Hepatic stellate cell (primary cell): ENCODE results near the gene FPR3.
"Not testable (repeated sequence)": the region's sequence is repeated elsewhere in the genome, so short reads cannot be mapped to it uniquely, and the experiment has no call there.

ENCODE experiments used
- DNase-seq: peaks from one replicate; pipeline ENCODE4 v3.0.0; 2011; ENCODE audit warnings: low spot score

FPR3 gene

DNA sequence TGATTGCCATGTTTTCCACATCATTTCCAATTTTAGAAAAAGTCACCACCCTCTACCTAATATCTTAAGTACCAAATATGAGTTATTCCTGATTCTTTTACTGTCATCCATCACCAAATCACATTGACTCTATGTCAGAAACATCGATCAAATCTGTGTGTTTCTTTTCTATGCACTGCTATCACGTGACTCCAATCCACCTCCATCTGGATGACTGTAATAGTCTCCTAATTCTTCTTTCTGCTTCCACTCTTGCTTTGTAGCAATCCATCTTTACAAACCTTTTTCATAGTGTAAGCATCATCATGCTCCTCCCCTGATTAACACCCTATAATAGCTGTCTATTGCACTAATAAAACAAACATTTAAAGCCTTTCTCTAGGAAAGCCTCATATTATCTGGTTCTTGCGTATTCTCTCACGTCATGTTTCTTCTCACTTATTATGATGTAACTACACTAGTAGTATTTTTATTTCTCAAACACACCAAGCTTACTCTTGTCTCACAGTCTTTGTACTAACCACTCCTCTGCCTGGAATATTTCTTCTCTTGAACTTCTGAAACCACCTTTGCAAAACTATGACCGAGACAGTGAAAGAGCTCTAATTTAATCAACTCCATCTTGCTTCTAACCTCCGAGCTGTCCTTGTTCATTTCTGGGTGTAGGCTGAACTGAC lies 10.7 kb upstream of the FPR3 start:
- DNase-seq: no peak

DNA sequence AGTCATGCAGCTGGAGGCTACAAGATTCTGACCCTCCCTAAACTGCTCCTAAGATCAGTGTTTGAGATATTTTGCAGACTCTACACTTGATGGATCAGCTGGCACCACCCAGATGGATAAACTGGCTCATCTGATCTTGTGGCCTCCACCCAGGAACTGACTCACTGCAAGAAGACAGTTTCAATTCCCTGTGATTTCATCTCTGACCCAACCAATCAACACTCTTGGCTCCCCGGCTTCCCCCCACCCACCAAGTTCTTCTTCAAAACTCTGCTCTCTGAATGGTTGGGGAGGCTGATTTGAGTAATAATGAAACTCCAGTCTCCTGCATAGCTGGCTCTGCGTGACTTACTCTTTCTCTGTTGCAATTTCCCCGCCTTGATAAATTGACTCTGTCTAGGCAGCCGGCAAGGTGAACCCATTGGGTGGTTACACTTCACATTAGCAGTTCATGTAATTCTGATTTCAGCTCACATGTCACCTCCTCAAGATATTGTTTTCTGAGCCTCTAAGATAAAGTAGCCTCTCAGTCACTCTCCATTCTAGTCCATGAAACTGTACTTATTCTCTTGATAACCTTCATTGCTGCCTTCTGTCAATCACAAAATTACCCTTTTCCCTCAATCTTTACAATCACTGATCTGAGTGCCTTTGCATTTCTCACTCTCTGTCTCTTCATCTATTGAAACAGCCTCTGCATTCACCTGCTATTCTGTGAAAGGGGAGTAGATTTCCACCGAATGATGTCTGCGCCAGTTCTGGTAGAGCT lies 9.9 kb upstream of the FPR3 start:
- DNase-seq: peak; percentile 34

- no peak for DNase-seq
Observed at GRCh38 chr19:51786646-51787494, 8.1 kb upstream of the FPR3 start.

GRCh38 chr19:51788029-51788428 lies 6.9 kb upstream of the FPR3 start:
- DNase-seq: no peak

- no peak for DNase-seq
Observed at GRCh38 chr19:51789061-51789795, 5.7 kb upstream of the FPR3 start.

- DNase-seq: no peak
Observed at GRCh38 chr19:51792932-51793331, 2.0 kb upstream of the FPR3 start.

DNA sequence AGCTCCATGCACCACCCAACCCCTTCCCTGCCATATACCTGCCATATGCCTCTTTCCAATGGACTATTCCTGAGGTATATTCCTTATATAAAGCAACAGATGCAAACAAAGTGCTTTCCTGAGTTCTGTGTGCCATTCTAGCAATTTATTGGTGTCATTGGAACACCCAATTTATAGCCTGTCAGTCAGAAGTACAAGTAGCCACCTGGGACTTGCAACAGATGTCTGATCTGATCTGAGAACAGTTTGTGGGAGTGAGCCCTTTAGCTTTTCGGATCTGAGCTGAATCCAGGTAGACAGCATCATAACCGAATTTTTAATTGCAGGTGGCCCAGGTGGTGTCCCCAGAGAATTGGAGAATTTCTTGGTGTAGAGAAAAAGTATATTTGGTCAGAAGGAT lies 963 bp upstream of the FPR3 start:
- DNase-seq: no peak

GRCh38 chr19:51796195-51796679 lies 1.3 kb downstream of the FPR3 start:
- DNase-seq: no peak

DNA sequence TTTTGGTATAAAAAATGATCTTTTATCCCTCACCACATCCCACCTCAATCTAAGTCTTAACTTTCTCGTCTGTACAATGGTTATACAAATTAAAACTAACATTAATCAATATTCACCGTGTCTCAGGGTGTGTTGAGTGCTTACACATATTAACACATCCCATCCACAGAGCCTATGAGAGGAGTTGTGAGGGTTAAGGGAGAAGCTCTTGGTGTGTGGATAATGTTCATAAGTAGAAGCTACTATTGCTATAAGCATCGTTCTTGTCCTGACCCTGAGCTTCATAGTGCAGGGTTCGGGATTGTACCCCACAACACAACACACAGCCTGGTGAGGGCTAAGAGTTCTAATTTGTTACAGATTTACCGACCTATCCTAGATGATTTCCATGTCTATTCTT lies 2.5 kb downstream of the FPR3 start:
- no peak for DNase-seq

DNA sequence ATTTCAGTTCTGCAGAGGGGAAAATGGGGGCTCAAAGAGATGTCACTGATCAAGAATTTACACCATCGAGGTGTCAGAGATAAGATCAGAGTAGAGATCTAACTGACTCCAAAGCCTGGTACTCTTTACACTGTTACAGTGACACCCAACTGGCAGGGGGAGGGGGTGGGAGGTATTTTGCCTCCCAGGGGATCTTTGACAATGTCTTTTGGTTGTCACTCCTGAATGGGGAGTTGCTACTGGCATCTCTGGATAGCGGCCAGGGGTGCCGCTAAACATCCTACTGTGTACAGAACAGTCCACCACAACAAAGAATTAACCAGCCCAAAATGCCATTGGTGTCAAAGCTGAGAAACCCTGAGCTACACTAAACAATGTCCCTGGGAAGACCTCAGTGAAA lies 3.1 kb downstream of the FPR3 start:
- DNase-seq: no peak

GRCh38 chr19:51799034-51799773 lies 4.2 kb downstream of the FPR3 start:
- peak; percentile 86 for DNase-seq

DNA sequence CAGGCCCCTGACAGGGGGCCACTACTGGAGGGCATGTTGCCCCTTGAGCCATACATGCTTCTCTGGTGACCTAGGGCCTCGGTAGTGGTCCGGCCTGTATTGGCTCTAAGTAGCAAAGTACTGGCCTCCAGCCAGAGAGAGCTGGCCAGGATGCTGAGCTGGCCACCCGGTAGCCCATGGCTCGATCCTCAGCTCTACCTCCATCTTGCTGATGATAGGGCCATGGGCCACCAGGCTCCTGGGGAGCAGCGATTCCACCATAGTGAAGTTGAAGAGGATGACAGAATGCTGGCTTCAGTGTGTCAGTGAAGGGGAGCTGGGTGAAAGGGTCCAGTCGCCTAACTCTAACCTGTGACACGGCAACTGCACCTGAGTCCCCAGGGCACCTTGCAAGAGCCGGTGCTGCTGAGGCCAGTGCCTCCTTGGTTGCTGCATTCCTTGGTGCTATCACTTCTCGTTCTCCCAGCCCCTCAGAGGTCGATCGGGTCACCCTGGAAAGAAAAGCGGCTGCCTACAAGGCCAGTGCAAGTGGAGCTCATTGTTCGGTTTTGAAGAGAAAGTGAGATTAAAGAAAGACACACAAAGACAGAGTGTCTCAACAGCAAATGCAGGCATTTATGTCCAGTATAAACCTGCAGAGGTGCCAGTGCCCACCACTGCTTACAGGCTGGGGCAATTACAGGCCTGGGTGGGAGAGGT lies 5.0 kb downstream of the FPR3 start:
- no peak for DNase-seq

GRCh38 chr19:51800473-51801244 lies 5.7 kb downstream of the FPR3 start:
- DNase-seq: peak; percentile 15

GRCh38 chr19:51802775-51803174 lies 7.8 kb downstream of the FPR3 start:
- DNase-seq: no peak

- no peak for DNase-seq
Observed at GRCh38 chr19:51803519-51803918, 8.6 kb downstream of the FPR3 start.

- DNase-seq: no peak
Observed at GRCh38 chr19:51803967-51804366, 9.0 kb downstream of the FPR3 start.

DNA sequence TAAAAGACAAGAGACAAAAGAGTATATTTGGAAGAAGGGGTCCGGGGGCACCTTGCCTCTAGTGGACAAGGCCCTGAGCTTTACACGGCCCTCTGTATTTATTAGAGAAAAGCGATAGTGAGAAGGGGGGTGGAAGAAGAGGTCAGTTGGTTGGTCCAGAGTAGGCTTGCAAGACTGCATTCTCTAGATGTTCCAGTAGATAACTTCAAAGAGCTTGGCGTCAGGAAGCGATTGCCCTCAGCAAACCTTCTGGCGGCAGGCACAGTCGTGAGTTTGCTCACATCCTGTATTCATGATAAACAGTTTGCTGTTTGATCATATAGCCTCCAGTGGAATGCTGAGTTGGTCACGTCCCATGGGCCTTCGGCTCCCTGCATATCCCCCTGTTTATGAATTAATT lies 9.8 kb downstream of the FPR3 start:
- DNase-seq: not testable (repeated sequence)

DNA sequence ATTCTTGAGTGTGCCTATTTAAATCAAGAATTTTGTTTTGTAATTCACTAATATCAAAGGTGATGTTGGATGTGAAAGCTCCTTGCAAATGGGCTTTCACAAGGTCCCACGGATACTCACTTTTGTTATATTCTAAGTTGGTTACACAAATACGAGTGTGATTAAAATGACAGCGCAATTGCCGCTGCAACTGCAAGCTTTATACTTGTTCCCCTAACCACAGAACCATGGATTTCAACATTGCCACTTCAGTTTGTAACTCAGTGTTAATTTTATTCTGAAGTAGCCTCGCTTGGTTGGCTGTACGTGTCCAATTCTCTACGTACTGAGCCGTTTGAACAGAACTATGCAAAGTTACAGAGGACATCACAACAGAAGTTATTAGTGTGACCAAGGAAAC lies 10.4 kb downstream of the FPR3 start:
- DNase-seq: not testable (repeated sequence)

- DNase-seq: not testable (repeated sequence)
Observed at GRCh38 chr19:51806571-51806970, 11.6 kb downstream of the FPR3 start.
